AG04450 (cell line): ENCODE results near the gene COX6A2. TPM values are rescaled to one million over a fixed set of nuclear protein-coding genes. Genes with fewer than 3 reads are reported as not detected.

Experiments
- CTCF ChIA-PET: fragments of 300-600, 350-600 bp; formaldehyde crosslinking; extraction: SDS; loops from one replicate; lab custom pipeline; 2022; ENCODE audit warnings: antibody characterized with exemption, inconsistent platforms; lab: Charles Lee
- POLR2A ChIA-PET: fragments of 350-600 bp; formaldehyde crosslinking; extraction: SDS; loops from one replicate; lab custom pipeline; 2021; ENCODE audit warnings: antibody characterized with exemption, inconsistent platforms; lab: Yijun Ruan, JAX
- DNase-seq: peaks from one replicate; pipeline ENCODE4 v3.0.0-alpha.2; 2011; ENCODE audit warnings: low read depth, low spot score
- H3K27ac ChIP-seq: one replicate; pipeline ENCODE4 v1.5.1; 2012; ENCODE audit warnings: low read depth, low read length, control low read depth
- H3K27me3 ChIP-seq: one replicate; pipeline ENCODE4 v1.6.0; 2012; ENCODE audit warnings: low read length; ENCODE audit not compliant: control insufficient read depth, insufficient read depth
- H3K4me3 ChIP-seq: 2 replicates; pipeline ENCODE4 v1.5.1; 2011; ENCODE audit warnings: mild to moderate bottlenecking, low read depth, low read length, control low read depth
- H3K9me3 ChIP-seq: 2 replicates; pipeline ENCODE4 v1.5.1; 2012; ENCODE audit warnings: low read length; ENCODE audit not compliant: control insufficient read depth, insufficient read depth
- polyA plus RNA-seq: library from polyadenylated mRNA; depleted of rRNA; stranded (reverse); fragments of >200 nt; gene quantifications from 2 replicates; pipeline ENCODE4 v1.2.3, GENCODE V29; 2011
- TF ChIP-seq, protein P1 (sequence below): IDR thresholded peaks from 2 replicates; pipeline ENCODE4 v1.5.1; 2011; ENCODE audit warnings: low read depth, low read length, control low read depth, inconsistent platforms

The COX6A2 gene
- polyA plus RNA-seq, 1 experiment, result not detected

- CTCF ChIA-PET, result interaction anchor here (0.9 to 3.2 kb wide), 2 partner anchors 14 to 31 kb away, joined by 4 to 15 read pairs; no protein-coding TSS in a partner anchor
- POLR2A ChIA-PET, result no interaction called here
- TF ChIP-seq, protein P1, sequence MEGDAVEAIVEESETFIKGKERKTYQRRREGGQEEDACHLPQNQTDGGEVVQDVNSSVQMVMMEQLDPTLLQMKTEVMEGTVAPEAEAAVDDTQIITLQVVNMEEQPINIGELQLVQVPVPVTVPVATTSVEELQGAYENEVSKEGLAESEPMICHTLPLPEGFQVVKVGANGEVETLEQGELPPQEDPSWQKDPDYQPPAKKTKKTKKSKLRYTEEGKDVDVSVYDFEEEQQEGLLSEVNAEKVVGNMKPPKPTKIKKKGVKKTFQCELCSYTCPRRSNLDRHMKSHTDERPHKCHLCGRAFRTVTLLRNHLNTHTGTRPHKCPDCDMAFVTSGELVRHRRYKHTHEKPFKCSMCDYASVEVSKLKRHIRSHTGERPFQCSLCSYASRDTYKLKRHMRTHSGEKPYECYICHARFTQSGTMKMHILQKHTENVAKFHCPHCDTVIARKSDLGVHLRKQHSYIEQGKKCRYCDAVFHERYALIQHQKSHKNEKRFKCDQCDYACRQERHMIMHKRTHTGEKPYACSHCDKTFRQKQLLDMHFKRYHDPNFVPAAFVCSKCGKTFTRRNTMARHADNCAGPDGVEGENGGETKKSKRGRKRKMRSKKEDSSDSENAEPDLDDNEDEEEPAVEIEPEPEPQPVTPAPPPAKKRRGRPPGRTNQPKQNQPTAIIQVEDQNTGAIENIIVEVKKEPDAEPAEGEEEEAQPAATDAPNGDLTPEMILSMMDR, result no peak
These were observed 46.9 kb upstream of the COX6A2 start for GRCh38 chr16:31474773-31475738.

DNA sequence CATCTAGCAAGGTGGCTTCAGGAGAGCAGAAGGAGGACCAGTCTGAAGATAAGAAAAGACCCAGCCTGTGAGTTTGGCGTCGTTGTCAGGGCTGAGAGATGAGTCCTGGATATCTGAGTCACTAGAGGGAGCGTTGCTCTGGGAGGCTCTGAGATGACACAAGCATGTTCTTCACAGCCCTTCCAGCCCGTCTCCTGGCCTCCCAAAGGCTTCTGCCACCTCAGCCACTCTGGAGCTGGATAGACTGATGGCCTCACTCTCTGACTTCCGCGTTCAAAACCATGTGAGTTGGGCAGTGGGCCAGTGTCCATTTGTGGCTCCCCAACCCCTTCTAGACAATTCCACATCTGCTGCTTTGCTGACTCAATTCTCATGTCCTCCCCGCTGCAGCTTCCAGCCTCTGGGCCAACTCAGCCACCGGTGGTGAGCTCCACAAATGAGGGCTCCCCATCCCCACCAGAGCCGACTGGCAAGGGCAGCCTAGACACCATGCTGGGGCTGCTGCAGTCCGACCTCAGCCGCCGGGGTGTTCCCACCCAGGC, 46.1 kb upstream of the COX6A2 start:
- H3K9me3 ChIP-seq, result peaks cover 5% of the 10 kb centered on the region
- CTCF ChIA-PET, result interaction anchor here (0.9 to 3.2 kb wide), 2 partner anchors 14 to 31 kb away, joined by 4 to 15 read pairs; no protein-coding TSS in a partner anchor
- 0 out of 2 replicates have a peak overlapping the region, but pooled peaks have one; percentile 2 for H3K4me3 ChIP-seq
- POLR2A ChIA-PET, result no interaction called here
- TF ChIP-seq, protein P1, result no peak
- no peaks in the 10 kb centered on the region for H3K27me3 ChIP-seq
- peak overlapping the region; percentile 39 for H3K27ac ChIP-seq
- DNase-seq, result peak; percentile 39

More at GRCh38 chr16:31474773-31475738, 46.9 kb upstream of the COX6A2 start:
- no peak overlapping the region for H3K4me3 ChIP-seq
- no peaks in the 10 kb centered on the region for H3K27me3 ChIP-seq
- H3K9me3 ChIP-seq, result peaks cover 5% of the 10 kb centered on the region
- peak overlapping the region; percentile 11 for H3K27ac ChIP-seq
- DNase-seq, result no peak

- TF ChIP-seq, protein P1, result no peak
- H3K9me3 ChIP-seq, result peaks cover 5% of the 10 kb centered on the region
- no peak for DNase-seq
- H3K27me3 ChIP-seq, result no peaks in the 10 kb centered on the region
- H3K4me3 ChIP-seq, result peak overlapping the region; percentile 85
- POLR2A ChIA-PET, result interaction anchor here (0.6 to 1.0 kb wide), 3 partner anchors 14 to 35 kb away, joined by 3 read pairs; partner anchors contain the start of genes ARMC5 and RUSF1
- peak overlapping the region; percentile 47 for H3K27ac ChIP-seq
- CTCF ChIA-PET, result interaction anchor here (0.6 to 3.2 kb wide), 6 partner anchors 13 to 248 kb away, joined by 3 to 15 read pairs (median 4); no protein-coding TSS in a partner anchor
These were observed 45.3 kb upstream of the COX6A2 start for GRCh38 chr16:31473264-31473984.

- CTCF ChIA-PET, result interaction anchor here (0.6 to 4.8 kb wide), 6 partner anchors 12 to 249 kb away, joined by 3 to 49 read pairs (median 4); partner anchors contain the start of gene ARMC5
- peak; percentile 69 for DNase-seq
- peak overlapping the region; percentile 85 for H3K4me3 ChIP-seq
These were observed 44.6 kb upstream of the COX6A2 start for GRCh38 chr16:31472709-31473203.

More at GRCh38 chr16:31472709-31473203, 44.6 kb upstream of the COX6A2 start:
- Histone ChIP-seq H3K27me3 (no peaks in the 10 kb centered on the region), H3K27ac (peak overlapping the region; percentile 99), H3K9me3 (peaks cover 5% of the 10 kb centered on the region)
- POLR2A ChIA-PET, result interaction anchor here (0.6 to 1.0 kb wide), 3 partner anchors 13 to 35 kb away, joined by 3 read pairs; partner anchors contain the start of genes ARMC5 and RUSF1
- TF ChIP-seq, protein P1, result peak; percentile 70
